C4-2B (cell line): ENCODE results near the gene CDC14A.

Experiments used
- H3K27ac ChIP-seq: fragments of 450-650 bp; 2 replicates; pipeline ENCODE4 v1.5.1; 2017
- ZFX ChIP-seq: fragments of 450-650 bp; IDR thresholded peaks from 2 replicates; pipeline ENCODE4 v1.6.1; 2017
- TF ChIP-seq, protein P1 (sequence below): fragments of 450-650 bp; conservative IDR thresholded peaks from 2 replicates; pipeline ENCODE4 v1.5.1; 2017; ENCODE audit warnings: mild to moderate bottlenecking

Gene CDC14A

DNA sequence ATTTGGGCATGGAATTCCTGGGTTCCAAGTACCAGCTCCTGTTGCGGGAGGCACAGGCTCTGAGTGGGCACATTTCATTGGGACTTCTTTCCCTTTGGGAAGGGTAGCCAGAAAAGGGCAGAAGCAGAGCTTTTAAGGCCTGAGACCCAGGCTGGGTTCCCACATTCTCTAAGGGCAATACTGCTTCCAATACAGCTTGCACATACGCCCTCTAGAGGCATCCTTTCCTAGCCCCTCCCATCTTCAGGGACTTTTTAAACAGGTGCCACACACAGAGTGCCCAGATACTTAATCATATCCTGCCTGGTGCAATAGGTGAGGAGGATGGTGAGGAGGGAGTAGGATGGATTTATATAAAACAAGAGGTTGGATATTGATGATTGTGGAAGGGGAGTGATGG, 191.3 kb downstream of the CDC14A start:
- TF ChIP-seq ZFX = no peak
- TF ChIP-seq, protein P1, sequence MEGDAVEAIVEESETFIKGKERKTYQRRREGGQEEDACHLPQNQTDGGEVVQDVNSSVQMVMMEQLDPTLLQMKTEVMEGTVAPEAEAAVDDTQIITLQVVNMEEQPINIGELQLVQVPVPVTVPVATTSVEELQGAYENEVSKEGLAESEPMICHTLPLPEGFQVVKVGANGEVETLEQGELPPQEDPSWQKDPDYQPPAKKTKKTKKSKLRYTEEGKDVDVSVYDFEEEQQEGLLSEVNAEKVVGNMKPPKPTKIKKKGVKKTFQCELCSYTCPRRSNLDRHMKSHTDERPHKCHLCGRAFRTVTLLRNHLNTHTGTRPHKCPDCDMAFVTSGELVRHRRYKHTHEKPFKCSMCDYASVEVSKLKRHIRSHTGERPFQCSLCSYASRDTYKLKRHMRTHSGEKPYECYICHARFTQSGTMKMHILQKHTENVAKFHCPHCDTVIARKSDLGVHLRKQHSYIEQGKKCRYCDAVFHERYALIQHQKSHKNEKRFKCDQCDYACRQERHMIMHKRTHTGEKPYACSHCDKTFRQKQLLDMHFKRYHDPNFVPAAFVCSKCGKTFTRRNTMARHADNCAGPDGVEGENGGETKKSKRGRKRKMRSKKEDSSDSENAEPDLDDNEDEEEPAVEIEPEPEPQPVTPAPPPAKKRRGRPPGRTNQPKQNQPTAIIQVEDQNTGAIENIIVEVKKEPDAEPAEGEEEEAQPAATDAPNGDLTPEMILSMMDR = peak; percentile 70
- no peak overlapping the region for H3K27ac ChIP-seq

DNA sequence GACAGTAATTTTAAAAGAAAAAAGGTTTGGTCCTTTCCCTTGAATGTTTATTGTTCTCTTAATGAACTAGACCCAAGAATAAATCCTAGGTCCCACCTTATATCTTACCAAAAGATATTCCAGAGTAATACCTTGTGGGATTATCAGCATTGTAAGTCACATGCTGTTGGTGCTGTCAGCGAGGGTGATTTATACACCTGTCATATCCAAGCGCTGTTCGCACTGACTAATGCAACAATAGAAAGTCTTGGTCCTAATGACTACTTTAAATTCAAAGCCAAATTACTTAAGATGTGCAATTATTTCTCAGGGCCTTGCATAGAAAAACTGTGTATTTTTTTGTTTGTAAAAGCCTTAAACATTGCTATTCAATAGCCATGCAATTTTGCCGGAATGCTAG, 192.5 kb downstream of the CDC14A start:
- TF ChIP-seq ZFX = no peak
- TF ChIP-seq, protein P1 = no peak
- H3K27ac ChIP-seq = no peak overlapping the region

DNA sequence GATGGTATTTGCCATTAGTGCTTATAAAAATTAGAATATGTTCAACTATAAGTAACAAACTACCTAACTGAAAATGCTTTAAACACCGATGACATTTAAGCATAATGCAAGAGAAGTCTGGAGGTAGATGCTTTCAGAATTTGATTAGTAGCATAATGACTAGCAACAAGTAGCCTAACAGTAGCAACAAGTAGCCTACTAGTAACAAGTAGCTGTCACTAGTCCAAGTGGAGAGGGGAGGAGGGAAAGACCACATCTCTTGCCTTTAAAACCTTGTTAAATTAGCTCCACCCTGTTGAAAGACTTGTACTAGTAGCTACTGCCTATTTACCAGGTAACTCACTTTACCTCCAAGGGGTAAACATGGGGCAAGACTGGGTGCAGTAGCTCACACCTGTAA, 193.5 kb downstream of the CDC14A start:
- TF ChIP-seq, protein P1 = no peak
- TF ChIP-seq ZFX = no peak
- no peak overlapping the region for H3K27ac ChIP-seq

DNA sequence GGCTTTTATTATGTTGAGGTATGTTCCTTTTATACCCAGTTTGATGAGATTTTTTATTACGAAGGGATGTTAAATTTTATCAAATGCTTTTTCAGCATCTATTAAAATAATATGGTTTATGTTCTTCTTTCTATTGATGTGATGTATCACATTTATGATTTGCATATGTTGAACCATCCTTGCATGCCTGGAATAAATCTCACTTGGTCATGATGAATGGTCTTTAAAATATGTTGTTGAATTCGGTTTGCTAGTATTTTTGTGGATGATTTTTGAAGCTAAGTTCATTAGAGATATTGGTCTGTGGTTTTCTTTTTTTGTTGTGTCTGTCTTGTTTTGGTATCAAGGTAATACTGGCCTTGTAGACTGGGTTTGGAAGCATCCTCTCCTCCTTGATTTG, 199.7 kb downstream of the CDC14A start:
- no peak for TF ChIP-seq ZFX
- TF ChIP-seq, protein P1 = no peak
- no peak overlapping the region for H3K27ac ChIP-seq

DNA sequence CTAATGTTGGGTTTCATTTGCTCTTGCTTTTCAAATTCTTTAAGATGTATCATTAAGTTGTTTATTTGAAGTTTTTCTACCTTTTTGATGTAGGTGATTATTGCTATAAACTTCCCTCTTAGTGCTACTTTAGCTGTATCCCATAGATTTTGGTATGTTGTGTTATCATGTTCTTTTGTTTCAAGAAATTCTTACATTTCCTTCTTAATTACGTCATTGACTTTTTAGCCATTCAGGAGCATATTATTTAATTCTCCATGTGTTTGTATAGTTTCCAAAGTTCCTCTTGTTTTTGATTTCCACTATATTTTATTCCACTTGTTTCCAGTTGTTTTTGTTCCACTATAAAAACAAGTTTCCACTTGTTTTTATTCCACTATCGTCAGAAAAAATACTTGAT, 200.6 kb downstream of the CDC14A start:
- no peak for TF ChIP-seq ZFX
- TF ChIP-seq, protein P1 = no peak

DNA sequence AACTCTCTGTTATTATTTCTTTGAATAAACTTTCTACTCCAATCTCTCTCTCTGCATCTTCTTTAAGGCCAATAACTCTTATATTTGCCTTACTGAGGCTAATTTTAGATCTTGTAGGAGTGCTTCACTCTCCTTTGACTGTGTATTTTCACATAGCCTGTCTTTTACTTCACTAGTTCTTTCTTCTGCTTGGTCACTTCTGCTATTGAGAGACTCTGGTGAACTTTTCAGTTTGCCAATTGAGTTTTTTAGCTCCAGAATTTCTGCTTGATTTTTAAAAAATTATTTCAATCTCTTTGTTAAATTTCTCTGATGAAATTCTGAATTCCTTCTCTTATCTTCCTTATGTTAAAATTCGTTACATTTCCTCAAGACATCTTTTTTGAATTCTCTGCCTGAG, 203.9 kb downstream of the CDC14A start:
- no peak overlapping the region for H3K27ac ChIP-seq

More for the DNA sequence above, 200.6 kb downstream of the CDC14A start:
- no peak overlapping the region for H3K27ac ChIP-seq

DNA sequence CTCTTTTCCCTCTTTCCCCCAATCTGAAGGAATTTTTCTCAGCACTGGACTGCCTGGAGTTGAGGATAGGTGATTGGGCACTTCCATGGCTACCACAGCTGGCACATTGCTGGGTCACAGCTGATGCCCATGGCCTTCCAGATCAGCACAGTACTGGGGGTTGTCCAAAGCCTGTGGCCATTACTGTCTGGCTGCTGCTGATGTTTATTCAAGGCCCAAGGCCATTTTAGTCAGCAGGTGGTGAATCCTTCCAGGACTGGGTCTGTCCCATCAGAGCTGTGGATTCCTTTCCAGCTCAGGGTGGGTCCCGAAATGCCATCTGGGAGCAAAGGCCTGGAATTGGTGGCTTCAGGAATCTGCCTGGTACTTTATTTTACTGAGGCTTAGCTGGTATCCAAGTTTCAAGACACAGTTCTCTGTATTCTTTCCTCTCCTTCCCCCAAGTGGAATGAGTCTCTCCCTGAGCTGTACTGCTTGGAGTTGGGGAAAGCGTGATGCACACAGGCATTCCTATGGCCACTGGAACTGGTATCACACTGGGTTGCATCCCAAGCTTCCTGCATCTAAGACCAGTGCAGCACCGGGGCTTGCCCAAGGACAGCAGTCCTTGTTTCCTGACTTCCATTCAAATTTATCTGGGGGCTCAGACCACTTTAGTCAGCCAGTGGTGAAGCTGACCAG, 204.8 kb downstream of the CDC14A start:
- no peak overlapping the region for H3K27ac ChIP-seq
- TF ChIP-seq, protein P1 = no peak
- TF ChIP-seq ZFX = no peak

More for the DNA sequence above, 203.9 kb downstream of the CDC14A start:
- TF ChIP-seq, protein P1 = no peak
- TF ChIP-seq ZFX = no peak
